CD1c-positive myeloid dendritic cell (primary cell): ENCODE measurements around the gene ZNF516.

ENCODE experiments used
- DNase-seq: peaks from one replicate; pipeline ENCODE4 v3.0.0-alpha.2; 2016; ENCODE audit errors: extremely low spot score

The ZNF516 gene

DNA sequence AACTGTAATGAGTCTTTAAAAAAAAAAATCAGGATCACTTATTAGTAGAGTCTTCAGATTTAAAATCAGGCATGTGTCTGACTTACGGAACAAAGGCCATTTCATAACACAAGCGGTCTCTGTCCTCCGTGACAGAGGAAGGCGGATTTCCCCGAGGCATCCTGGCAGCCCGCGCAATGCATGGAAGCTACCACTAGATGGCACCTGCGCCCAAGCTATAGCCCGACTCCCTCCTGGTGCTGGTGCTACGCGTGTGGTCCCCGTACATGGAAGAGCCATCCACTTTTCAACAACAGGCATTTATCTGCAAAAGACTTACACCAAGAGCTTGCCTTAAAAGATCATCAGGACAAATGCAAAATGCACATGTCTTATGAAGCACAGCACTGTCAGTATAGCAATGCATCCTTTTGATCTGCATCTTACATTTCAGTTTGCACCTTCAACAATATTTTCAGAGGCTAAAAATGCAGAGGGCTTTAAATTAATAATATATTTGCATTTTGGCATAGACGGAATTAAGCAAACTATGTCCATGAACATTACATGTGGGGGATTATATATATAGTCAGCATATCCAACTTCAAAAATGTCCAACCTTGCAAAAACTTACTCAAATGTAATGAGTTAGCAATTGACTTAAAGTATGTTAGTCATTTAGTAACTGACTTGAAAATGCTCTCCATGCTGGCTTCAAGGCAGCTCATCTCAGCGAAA, 96.0 kb downstream of the ZNF516 start:
- DNase-seq = peak; percentile 85

DNA sequence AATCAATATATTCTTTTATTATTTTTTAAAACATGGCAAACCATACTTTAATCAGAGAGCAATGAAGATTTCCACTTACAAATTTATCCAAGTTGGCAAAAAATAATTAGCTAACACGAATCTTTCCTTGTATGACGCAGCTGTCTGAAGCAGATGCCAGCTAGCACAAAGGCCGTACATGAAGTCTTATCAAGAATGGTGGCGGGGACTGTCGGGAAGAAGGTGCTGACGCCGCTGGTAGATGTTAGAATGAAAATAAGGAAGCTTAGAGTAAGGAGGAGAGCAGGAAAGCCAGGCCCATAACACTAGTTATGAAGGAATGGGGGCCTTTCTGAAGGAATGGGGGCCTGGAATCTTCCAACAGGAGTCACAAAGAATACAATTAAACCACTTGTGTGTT, 96.7 kb downstream of the ZNF516 start:
- no peak for DNase-seq

DNA sequence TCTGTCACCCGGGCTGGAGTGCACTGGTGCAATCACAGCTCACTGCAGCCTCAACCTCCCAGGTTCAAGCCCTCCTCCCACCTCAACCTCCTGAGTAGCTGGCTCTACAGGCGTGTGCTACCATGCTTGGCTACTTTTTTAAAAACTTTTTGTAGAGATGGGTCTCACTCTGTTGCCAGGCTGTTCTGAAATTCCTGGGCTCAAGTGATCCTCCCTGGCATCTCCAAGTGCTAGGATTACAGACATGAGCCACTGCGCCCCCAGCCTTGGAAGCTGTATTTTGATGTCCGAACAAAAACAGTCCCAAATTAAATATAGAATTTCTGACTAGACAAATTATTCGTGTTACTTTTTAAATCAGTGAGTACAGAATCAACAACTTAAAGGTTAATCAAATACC, 97.4 kb downstream of the ZNF516 start:
- DNase-seq = no peak

DNA sequence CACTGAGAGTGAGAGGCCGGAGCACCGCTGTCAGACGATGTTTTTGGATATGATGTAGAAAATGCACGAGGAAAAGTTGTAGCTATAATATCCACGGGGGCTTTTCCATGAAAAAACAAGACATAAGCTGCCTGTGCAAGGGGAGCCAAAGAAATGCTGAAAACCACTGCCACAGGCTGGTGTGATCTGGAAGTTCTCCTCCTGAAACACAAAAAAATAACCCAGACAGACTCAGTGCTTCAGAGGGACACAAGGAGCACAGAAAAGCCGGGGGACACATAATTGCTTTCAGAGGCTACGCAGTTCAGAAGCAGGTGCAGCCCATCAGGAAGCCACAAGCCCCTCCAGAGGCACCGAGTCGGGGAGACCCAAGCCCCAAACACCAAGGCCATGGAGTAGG, 98.2 kb downstream of the ZNF516 start:
- no peak for DNase-seq

DNA sequence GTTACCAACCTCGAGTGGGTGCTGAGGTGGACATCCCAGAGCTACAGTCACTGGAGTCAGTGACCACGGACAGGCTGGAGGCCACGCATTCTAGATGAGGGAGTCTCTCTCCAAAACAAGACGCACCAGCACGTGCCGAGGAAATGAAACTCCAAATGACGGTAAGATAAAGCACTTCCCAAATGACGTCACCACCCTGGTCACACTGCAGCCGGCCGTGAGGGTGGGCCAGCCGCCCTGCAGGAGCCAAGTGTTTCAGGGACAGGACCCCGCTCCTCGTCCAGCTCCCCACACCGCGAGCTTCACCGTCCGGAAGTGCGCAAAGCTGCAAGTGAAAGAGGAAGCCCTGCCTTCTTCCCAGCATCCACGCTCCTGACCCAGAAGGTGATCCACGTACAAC, 99.4 kb downstream of the ZNF516 start:
- peak; percentile 74 for DNase-seq

DNA sequence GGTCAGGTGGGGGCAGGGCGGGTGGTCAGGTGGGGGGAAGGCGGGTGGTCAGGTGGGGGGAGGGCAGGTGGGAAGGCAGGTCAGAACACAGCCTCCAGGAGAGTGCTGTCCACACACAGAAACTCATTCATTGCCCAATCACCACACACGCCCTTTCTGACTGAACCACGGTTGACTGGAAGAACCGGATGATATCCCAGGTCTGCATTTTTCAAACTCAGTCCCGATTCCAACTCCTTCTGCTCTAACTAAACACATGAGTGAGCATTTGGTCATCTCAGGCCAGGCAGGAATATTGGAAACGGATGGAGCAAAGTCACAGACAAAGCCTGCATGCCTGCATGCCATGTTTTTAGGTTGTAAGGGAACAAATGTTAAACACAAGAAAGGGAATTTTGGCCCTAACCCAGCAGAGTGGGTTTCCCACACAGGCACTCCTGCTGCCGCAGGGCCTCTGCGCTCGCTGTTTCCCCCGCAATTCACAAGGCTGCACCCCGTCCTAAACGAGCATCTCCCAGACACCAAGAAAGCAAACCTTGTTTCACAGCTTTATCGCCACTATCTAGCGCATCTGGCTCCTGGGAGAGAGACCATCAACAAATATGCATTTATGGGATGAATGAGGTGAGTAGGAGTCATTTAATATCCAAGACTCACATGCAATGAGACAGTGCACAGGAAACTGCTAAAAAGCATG, 100.1 kb downstream of the ZNF516 start:
- DNase-seq = peak; percentile 17

DNA sequence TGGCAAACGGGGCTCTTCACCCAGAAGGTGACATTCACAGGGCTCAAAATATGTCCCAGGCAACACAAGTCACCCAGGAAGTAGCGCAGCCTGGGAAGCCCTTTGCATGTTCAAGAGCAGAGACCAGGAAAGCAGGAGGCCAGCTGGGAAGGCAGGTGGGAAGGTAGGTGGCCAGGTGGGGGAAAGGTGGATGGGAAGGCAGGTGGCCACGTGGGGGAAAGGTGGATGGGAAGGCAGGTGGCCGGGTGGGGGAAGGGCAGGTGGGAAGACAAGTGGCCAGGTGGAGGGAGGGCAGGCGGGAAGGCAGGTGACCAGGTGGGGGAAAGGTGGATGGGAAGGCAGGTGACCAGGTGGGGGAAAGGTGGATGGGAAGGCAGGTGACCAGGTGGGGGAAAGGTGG, 102.7 kb downstream of the ZNF516 start:
- no peak for DNase-seq

DNA sequence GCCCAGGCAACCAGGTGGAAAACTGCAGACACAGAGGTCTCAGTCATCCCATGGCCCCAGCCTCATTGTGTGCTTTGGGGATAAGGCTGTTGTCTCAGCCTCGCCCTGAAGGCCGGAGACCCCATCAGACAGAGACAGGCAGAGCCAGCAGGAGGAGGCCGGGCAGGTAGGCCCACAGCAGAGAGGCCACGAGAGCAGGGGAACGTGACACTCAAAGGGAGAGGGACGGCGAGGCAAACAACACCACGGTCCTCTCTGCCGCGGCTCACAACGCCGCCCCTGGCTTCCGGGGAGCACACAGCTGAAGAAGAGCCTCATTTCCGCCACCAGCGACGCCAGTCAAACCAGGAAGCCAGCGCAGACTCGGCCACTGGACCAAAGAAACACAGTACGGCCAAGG, 103.3 kb downstream of the ZNF516 start:
- DNase-seq = no peak

DNA sequence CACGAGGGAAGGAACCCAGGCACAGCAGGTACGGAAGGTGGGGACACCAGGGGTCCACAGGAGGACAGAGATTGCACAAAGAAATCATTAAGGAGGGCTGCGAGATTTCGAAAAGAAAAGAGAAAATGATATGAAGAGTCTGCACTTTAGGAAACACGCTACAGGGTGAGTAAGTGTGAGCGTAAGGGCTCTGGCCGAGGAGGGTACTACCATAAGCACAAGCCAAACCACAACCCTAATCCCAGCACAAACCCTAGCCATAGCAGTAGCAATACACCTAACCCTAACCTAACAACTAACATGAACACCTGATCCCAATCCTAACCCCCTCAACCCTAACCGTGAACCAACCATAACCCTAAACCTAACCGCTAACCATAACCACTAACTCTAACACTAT, 104.0 kb downstream of the ZNF516 start:
- no peak for DNase-seq

DNA sequence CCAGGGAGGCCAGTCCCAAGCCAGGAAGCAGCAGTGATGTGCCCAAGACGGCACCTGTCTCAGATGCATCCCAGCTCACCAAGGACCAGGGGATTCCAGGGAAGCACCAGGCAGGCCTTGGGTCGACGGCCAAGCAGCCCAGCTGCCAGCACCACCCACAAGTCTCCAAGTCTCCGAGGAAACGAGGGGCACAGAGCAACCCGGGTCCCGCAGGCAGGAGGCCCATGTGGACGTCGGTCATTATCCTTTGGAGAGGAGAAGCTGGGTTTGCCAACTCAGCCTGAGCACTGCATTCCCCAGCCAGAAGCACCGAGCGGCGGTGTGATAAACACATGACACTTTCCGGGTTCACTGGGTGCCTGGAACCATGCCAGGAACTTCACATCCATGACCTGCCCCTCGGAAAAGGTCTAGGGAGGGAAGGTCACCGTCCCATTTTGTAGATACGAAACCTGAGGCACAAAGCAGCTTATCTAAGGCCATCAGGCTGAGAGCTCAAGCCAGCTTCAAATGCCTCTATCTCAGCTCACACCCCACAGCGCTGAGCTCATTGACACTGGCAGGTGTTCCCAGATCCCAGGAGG, 104.5 kb downstream of the ZNF516 start:
- DNase-seq = no peak

DNA sequence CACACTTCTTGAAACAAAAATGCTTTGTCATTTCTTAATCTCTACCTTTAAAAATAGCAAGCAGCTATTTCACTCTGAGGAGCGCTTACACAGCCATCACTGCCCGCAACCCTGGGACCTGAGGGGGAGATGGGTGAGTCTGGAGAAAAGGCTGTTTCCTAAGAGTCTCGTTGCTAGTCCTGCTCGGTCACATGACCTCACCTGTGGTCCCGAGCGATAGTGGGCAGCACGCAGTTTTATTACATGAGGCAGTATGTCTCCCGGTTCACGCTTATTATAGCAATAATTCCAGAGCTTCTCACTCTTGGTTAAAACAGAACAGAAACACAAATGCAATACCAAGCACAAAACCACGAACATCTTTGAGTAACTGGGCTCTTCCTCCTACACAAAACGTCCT, 105.3 kb downstream of the ZNF516 start:
- no peak for DNase-seq

DNA sequence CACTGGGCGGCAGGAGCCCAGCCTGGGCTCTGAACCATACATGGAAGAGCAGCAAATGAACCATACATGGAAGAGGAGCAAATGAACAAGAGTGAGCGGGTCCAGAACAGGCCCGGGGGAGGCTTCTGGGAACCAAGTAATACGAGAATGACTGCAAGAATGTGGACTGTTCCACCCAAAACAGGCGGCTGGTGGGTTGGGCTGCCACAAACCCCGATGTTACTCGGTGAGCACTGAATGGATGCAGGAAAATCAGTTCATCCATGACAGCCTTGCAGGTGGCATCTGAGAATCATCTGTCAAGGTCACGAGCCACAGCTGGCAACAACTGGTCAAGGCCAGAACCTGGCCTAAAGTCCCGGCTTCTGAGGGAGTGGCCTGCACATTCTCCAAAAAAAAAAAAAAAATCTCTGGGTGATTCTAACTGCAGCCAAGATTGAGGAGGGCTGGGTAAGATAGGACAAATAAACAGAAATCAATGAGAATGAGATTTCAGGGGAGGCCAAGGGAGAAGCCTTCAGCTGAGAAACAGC, 106.1 kb downstream of the ZNF516 start:
- no peak for DNase-seq

DNA sequence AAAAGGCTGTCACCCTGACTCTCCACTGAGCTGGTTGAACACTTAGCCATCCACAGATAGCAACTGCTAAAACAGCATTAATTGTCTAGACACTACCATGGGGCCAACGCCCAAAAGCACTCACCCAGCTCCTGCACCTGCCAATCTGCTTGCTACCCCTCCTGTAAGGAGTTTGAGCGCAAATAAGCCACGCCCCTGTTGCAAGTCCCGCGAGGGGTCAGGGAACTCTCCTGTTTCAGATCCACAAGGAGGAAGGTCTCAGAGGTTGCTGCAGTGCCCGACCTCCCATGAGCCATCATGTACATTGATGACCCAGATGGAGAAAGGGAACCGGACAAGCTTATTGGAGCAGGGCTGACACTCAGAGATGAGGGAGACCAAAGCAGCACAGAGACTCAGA, 106.8 kb downstream of the ZNF516 start:
- DNase-seq = no peak

DNA sequence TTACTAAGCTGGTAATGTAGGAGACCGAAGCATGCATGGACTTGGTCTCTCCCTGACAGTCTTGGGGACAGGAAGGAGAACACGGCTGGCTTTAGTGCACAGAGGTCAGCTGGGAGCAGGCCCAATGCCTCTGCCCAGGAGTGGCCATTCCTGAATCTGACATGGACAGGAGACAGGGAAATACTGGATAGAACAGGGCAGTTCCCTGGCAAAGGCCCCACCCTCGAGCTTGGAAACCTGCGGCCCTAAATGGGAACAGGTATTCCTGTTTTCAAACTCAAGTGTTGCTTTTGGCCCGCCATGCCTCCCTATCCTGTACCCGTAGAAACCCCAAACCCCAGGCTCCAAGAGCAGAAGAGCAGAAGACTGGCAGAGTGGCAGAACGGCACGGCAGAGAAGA, 107.4 kb downstream of the ZNF516 start:
- no peak for DNase-seq

DNA sequence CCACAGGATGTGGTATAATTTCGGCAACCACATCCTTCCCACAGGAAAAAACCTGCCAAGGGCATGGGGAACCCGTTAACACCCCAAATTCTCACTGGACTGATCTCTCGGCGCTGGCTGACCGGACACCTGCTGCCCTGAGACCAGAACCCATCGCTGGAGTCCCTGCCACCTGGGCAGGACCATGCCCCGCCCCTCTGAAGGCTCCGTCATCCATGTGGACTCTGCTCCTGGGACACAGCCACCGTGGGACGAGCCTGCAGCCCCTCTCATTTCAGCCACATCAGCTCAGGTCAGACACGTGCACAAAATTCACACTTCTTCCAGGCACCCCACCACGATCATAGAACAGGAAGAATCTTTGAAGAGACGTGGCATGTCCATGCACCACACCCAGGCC, 108.2 kb downstream of the ZNF516 start:
- no peak for DNase-seq

DNA sequence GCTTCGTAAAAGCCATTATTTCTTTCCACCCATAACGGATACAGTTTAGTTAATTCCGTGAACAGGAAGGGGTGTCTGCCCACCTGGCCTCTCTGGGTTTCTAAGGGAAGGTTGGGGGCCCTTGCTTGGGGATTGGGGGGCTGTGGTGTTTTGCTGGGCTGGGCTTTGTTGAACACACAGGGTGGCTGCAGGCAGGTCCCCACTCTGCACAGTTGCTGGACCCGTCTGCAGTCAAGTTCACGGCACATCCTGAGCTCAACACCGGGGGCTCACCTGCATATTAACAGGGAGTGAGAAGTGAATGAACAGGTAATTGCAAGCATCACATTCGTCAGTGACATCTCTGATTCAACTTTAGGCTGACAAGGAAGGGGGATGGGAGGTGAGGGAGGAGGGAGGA, 109.0 kb downstream of the ZNF516 start:
- no peak for DNase-seq

DNA sequence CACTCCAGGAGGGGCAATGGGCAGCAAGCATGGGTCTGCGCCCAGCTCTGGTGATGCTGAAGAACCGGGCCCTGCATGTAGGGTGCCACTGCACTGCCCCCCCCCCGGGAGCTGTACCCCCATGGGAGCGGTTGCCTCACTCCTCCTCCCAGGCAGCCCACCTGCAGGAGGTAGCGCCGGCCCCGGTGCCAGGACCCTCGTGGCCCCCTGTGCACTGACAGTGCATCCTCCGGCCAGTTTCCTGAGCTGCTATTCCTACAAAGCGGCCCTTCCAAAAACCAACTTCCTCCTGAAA, 109.4 kb downstream of the ZNF516 start:
- DNase-seq = no peak

DNA sequence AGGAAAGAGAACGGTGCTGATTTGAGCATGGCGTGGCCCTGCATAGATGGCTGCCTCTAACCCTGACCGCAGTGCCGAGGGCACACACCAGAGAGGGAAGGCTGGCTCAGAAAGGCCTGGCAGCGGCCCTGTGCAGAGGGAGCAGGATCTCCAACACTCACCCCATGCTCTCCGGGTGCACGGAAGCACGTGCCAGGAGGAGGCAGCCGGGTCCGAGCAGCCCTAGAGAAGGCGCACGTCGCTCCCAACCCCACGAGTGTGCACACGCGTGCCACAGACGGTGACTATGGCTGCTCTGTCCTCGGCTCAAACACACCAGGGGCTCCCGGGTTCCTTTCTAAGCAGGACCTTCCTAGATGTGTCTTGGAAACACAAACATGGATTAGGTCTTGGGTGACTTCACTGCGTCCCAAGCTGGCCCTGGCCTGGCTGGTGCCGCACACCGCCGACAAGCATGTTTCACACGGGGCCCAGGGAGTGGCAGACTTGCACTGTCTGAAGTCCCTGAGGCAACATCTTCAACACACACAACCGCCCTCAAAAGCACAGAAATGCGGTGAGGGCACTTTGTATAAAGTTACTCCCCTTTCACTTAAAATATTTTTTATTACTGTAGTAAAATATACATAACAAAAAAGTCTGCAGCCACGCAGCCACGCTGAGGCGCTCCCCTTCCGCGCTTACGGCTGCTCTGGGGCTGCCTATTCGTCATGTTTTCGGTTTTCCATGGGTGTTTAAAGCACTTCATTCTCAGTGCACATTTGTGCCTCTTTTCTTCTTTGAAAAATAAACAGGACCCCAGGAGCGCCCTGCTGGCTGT, 110.0 kb downstream of the ZNF516 start:
- no peak for DNase-seq

DNA sequence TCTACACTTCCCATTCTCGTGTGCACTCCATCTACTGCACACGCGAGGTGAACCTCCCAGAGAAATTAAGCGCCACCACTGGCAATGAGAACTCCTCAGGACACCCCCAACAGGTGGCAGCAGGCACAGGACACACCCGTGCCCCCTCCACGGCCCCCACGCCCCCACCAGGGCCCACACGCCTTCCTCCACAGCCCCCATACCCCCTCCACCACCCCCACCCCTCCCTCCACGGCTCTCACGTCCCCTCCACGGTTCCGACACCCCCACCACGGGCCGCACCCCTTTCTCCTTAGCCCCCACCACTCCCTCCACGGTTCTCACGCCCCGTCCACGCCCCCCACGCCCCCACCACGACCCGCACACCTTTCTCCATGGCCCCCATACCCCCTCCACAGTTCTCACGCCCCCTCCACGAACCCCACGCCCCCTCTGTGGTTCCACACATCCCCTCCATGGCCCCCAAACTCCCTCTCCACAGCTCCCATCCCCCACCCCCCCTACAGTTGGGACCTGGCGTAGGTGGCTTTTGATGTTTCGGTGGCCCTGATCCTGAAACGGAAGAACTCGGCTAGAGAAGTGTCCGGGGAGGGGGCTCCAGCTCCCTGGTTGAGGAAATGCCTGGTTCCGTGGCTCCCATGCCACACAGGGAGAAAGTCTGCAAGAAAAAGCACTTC, 110.8 kb downstream of the ZNF516 start:
- no peak for DNase-seq

DNA sequence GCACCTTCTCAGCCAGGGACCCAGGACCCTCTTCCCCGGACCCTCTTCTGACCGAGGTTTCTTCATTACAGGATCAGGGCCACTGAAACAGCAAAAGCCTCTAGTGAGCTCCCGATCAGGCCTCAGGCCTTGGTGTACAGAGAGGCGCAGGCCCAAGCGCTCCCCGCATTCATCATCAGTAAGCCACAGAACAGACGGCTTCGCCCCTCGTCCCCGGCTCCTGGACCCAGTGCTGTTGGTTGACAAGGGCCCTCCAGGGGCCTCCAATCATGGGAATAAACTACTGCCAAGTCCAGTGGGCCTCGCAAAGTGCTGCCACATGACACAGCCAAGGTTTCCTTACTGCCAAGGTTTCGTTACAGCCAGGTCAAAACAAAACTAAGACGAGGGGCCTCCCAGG, 111.4 kb downstream of the ZNF516 start:
- no peak for DNase-seq

DNA sequence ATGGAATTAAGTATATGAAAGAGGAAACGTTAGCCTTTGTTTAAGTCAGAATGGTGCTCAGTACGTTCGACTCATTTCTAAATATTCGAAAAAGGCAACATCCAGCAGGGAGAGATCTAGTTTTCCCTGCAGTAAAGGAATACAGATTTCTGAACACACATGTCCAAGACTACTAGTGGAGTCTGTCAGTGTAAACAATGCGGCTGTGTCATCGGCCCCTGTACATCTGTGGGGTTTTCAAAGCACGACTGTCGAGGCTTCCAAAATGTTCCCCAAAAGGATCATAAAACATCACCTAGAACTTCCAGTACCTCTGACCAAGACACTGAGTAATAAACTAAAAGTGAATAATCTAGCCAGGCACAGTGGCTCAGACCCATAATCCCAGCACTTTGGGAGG, 112.8 kb downstream of the ZNF516 start:
- DNase-seq = no peak
